GM18867 (cell line): ENCODE results near the gene AXL.

Source experiments
- ATAC-seq: cut with Tn5 transposase; IDR thresholded peaks from one replicate; pipeline ENCODE4 v1.9.1; 2021; ENCODE audit warnings: mild to moderate bottlenecking, moderate library complexity; ENCODE audit not compliant: unreplicated experiment

AXL gene

GRCh38 chr19:41305927-41306793, 87.1 kb downstream of the AXL start:
- no peak for ATAC-seq

GRCh38 chr19:41307090-41307875, 88.3 kb downstream of the AXL start:
- ATAC-seq, result no peak

GRCh38 chr19:41307954-41308449, 89.0 kb downstream of the AXL start:
- ATAC-seq, result no peak

- ATAC-seq, result peak; percentile 35
Measured at GRCh38 chr19:41308450-41309179, 89.6 kb downstream of the AXL start.

- no peak for ATAC-seq
Measured at GRCh38 chr19:41309180-41310032, 90.4 kb downstream of the AXL start.

- ATAC-seq, result peak; percentile 68
Measured at GRCh38 chr19:41310033-41310831, 91.2 kb downstream of the AXL start, which contains the start of gene CCDC97. Gene CCDC97 (plus strand): TSS chr19:41310172. CDS start chr19:41310311, 139 bp downstream.

- no peak for ATAC-seq
Measured at GRCh38 chr19:41311072-41311471, 92.0 kb downstream of the AXL start.
